ENCODE results near the gene BRAF.
"Not testable (repeated sequence)": the region's sequence is repeated elsewhere in the genome, so short reads cannot be mapped to it uniquely, and the experiment has no call there.

- TF ChIP-seq CTCF (optimal IDR thresholded peaks at IDR 0.05 in 1 of 3, IDR thresholded peaks at IDR 0.05 in 1 of 3, conservative IDR thresholded peaks at IDR 0.05 in 1 of 3; ENCODE audit: extremely low read depth in 1 of 3, insufficient read depth in 2 of 3, low read length in 3 of 3); EZH2 (IDR thresholded peaks at IDR 0.05; ENCODE audit: low read length): not testable (repeated sequence)
Observed at GRCh38 chr7:140761375-140761774, 163.4 kb downstream of the BRAF start.
